Peyer's patch (tissue), 4 donors: Measurements from ENCODE around the gene RHOD. TPM values are rescaled to one million over a fixed set of nuclear protein-coding genes. Genes with fewer than 3 reads are reported as not detected.
A peak's percentile ranks its signal among the peaks of the same experiment; 100 is the strongest.

ENCODE experiments used
- DNase-seq, 3 donors: peaks; one replicate each; pipeline ENCODE4 v3.0.0-alpha.2; 2017 to 2019
- H3K27ac ChIP-seq, 4 donors: fragments of 200-600 bp; sonication (generic); one replicate each; pipeline ENCODE4 v1.5.1; 2016 to 2019
- H3K27me3 ChIP-seq, 2 donors: fragments of 200-600 bp; sonication (generic); one replicate each; pipeline ENCODE4 v1.5.1; 2019
- H3K36me3 ChIP-seq, 3 donors: fragments of 200-600 bp; sonication (generic); one replicate each; pipeline ENCODE4 v1.5.1; 2016 to 2019
- H3K4me1 ChIP-seq, 4 donors: fragments of 200-600 bp; sonication (generic); one replicate each; pipeline ENCODE4 v1.5.1; 2016 to 2019
- H3K4me3 ChIP-seq, 4 donors: fragments of 200-600 bp; sonication (generic); 1 replicate in 3 of 4; 2 replicates in 1 of 4; pipeline ENCODE4 v1.5.1; 2016 to 2019; ENCODE audit warnings: mild to moderate bottlenecking in 1 of 4
- H3K9me3 ChIP-seq, 4 donors: fragments of 200-600 bp; sonication (generic); one replicate each; pipeline ENCODE4 v1.5.1; 2016 to 2019; ENCODE audit warnings: mild to moderate bottlenecking in 1 of 4
- POLR2A ChIP-seq, 2 donors: fragments of 450-650 bp; IDR thresholded peaks; one replicate each; pipeline ENCODE4 v1.5.1; 2017; ENCODE audit warnings: antibody characterized with exemption in 2 of 2, mild to moderate bottlenecking in 2 of 2, moderate library complexity in 2 of 2
- total RNA-seq, 4 donors: library from RNA; depleted of rRNA; stranded (reverse); fragments of >200 nt; gene quantifications; one replicate each; pipeline ENCODE4 v1.1.0, GENCODE V29; 2016
- TF ChIP-seq, protein P1 (sequence below), 6 experiments: fragments of 450-650 bp in 4 of 6; fragments of 200-600 bp in 2 of 6; sonication (generic) in 1 of 6; IDR thresholded peaks; one replicate each; pipeline ENCODE4 v1.5.1; 2017 to 2019; ENCODE audit warnings: antibody characterized with exemption in 6 of 6, mild to moderate bottlenecking in 3 of 6, moderate library complexity in 1 of 6

RHOD gene
- total RNA-seq, 4 donors from 2014 or later: 9.9 to 26.3 (median 21.2) TPM

DNA sequence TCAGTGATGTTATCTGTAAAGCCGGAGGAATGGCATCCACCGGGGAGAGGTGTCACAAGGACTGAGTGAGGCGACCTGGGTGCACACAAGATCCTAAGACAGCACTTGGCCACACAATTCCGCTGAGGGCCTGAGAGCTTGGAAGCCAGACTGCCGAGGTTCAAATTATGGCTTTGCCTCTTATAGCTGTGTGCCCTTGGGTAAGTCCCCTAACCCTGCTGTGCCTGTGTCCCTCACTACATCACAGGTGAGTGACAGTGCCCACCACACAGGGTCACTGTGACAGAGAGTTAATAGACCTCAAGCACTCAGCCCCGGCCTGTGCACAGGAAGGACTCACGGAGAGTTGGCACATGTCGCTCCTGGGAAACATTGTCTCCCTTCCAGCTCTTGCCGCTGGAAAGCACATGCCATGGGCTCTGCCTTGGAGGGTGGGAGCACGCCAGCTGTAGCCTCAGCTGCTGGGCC, 592 bp downstream of the RHOD start:
- H3K4me3 ChIP-seq: peak overlapping the region; percentile 45 to 73 (median 53)
- TF ChIP-seq POLR2A (IDR thresholded peaks at IDR 0.05): no peak
- peak overlapping the region in 1 of 4 donors; percentile 85 for H3K27ac ChIP-seq
- no peak for DNase-seq
- no peaks in the 10 kb centered on the region for H3K36me3 ChIP-seq
- no peaks in the 10 kb centered on the region for H3K9me3 ChIP-seq
- peaks cover 7 to 22% (median 10%) of the 10 kb centered on the region in 4 donors for H3K4me1 ChIP-seq
- H3K27me3 ChIP-seq: no peaks in the 10 kb centered on the region

DNA sequence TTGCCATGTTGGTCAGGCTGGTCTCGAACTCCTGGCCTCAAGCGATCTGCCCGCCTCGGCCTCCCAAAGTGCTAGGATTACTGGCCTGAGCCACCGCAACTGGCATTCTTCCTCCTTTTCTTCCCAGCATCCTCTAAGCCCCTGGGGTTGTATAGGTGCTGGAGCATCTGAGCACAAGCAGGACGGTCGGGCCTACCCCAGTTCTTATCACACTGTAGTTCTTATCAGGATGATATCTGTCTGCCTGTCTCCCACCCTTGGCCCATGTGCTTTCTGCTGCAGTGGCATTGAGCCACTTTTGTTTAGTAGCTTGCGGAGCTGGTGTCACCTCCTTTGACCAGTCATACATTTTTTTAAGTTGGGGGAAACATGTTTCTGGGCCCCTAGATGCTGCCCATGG, 1.9 kb downstream of the RHOD start:
- Histone ChIP-seq H3K4me1 (peaks cover 7 to 22% (median 10%) of the 10 kb centered on the region in 4 donors), H3K36me3 (no peaks in the 10 kb centered on the region), H3K9me3 (no peaks in the 10 kb centered on the region), H3K27me3 (no peaks in the 10 kb centered on the region), H3K27ac (no peak overlapping the region), H3K4me3 (no peak overlapping the region)
- TF ChIP-seq, protein P1, sequence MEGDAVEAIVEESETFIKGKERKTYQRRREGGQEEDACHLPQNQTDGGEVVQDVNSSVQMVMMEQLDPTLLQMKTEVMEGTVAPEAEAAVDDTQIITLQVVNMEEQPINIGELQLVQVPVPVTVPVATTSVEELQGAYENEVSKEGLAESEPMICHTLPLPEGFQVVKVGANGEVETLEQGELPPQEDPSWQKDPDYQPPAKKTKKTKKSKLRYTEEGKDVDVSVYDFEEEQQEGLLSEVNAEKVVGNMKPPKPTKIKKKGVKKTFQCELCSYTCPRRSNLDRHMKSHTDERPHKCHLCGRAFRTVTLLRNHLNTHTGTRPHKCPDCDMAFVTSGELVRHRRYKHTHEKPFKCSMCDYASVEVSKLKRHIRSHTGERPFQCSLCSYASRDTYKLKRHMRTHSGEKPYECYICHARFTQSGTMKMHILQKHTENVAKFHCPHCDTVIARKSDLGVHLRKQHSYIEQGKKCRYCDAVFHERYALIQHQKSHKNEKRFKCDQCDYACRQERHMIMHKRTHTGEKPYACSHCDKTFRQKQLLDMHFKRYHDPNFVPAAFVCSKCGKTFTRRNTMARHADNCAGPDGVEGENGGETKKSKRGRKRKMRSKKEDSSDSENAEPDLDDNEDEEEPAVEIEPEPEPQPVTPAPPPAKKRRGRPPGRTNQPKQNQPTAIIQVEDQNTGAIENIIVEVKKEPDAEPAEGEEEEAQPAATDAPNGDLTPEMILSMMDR (IDR thresholded peaks at IDR 0.05): no peak
- TF ChIP-seq POLR2A (IDR thresholded peaks at IDR 0.05): no peak
- no peak for DNase-seq

DNA sequence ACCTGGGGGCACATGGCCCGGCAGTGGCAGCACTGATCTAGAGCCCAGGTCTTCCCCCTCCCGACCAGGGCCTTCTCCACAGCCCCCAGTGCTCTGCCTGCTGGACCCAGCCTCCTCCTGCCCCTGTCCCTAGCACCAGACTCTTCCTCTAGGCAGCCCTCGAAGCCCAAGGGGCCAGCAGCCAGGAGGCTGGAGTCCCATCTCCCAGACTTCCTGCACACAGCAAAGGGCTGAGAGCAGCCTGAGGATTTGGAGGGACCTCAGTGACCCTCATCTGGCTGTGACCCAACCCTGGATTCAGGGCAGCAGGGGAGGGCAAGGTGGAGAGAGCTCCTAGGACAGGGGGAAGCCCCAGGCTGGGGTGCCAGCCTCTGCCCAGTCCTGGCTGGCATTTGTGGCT, 3.0 kb downstream of the RHOD start:
- no peaks in the 10 kb centered on the region for H3K27me3 ChIP-seq
- H3K27ac ChIP-seq: no peak overlapping the region
- no peak overlapping the region for H3K4me3 ChIP-seq
- H3K36me3 ChIP-seq: no peaks in the 10 kb centered on the region
- peaks cover 7 to 15% (median 10%) of the 10 kb centered on the region in 4 donors for H3K4me1 ChIP-seq
- DNase-seq: no peak
- TF ChIP-seq, protein P1 (IDR thresholded peaks at IDR 0.05): no peak
- no peak for TF ChIP-seq POLR2A (IDR thresholded peaks at IDR 0.05)
- no peaks in the 10 kb centered on the region for H3K9me3 ChIP-seq

DNA sequence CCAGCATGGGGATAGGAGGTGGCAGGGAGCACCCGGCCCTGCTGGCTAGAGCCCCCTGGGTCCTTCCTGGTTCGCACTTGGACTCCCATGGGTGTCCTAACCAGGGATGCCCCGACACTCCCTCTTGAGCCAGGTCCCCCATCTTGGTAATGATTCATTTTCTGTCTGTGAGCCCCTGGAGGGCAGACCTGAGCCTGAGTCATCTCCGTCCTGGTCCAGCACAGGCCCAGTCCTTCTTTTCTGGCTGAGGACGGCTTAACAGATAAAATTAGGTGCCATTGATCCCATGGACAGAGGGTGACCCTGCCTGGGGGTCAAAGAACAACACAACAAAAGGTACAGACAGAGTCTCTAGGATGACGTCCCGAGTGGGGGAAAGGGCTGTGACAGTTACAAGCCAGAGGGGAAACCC, 3.5 kb downstream of the RHOD start:
- Histone ChIP-seq H3K27me3 (no peaks in the 10 kb centered on the region), H3K36me3 (no peaks in the 10 kb centered on the region), H3K9me3 (no peaks in the 10 kb centered on the region), H3K4me1 (peaks cover 7 to 13% (median 10%) of the 10 kb centered on the region in 4 donors), H3K4me3 (no peak overlapping the region), H3K27ac (no peak overlapping the region)
- DNase-seq: no peak
- TF ChIP-seq, protein P1 (IDR thresholded peaks at IDR 0.05): no peak
- no peak for TF ChIP-seq POLR2A (IDR thresholded peaks at IDR 0.05)

DNA sequence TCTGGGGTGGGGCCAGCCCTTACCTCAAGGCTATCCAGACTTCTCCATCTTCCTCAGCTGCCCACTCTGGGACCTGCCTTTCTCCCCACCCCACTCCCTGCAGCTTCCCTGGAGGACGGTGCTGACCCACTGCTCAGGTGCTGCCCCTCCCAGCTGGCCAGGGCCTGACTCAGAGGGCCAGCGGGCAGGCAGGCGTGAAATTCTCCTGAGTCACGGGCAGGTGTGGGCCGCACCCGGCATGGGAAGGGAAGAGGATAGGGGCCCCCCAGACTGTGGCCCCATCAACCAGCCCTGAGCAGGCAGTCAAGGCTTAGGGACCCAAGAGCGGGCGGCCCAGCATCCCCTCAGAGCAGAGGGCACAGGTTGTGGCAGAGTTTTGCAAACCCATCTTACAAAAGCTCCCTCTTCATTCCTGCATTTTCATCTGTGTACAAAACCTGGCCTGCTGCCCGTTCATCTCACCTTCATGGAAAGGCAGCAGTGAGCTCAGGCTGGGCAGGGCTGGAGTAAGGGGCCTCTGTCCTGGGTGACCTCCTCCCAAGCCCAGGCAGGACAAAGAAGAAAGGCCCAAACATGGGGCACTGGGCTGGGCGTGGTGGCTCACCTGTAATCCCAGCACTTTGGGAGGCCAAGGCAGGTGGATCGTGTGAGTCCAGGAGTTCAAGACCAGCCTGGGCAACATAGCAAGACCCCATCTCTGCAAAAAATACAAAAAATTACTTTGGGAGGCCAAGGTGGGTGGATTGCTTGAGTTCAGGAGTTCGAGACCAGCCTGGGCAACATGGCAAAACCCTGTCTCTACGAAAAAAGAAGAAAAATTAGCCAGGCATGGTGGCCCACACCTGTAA, 6.1 kb downstream of the RHOD start:
- H3K36me3 ChIP-seq: no peaks in the 10 kb centered on the region
- H3K9me3 ChIP-seq: no peaks in the 10 kb centered on the region
- peak in 1 of 3 donors; percentile 51 for DNase-seq
- no peak overlapping the region for H3K4me3 ChIP-seq
- no peaks in the 10 kb centered on the region for H3K4me1 ChIP-seq
- TF ChIP-seq POLR2A (IDR thresholded peaks at IDR 0.05): no peak
- TF ChIP-seq, protein P1 (IDR thresholded peaks at IDR 0.05): no peak
- no peak overlapping the region for H3K27ac ChIP-seq
- no peaks in the 10 kb centered on the region for H3K27me3 ChIP-seq

DNA sequence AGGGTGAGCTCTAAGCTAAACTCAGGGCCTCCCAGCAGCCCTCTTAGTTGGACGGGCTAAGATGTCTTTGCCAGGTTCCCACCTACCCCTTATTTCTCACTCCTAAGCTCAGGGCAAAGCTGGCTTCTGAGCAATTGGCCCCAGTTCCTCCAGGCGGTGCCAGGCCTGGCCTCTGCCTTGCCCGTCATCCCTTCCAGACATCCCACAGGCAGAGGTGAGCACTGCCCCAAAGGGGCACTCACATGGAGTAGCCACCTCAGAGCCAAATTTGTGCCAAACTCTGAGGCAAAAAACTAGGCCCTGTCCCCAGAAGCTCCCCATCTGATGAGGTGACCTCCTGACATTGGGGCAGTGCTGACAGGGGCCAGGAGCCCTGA, 9.7 kb downstream of the RHOD start:
- H3K27me3 ChIP-seq: no peaks in the 10 kb centered on the region
- DNase-seq: no peak
- TF ChIP-seq, protein P1 (IDR thresholded peaks at IDR 0.05): no peak
- no peak for TF ChIP-seq POLR2A (IDR thresholded peaks at IDR 0.05)
- H3K27ac ChIP-seq: no peak overlapping the region
- no peaks in the 10 kb centered on the region for H3K9me3 ChIP-seq
- H3K4me1 ChIP-seq: no peaks in the 10 kb centered on the region
- H3K4me3 ChIP-seq: no peak overlapping the region
- no peaks in the 10 kb centered on the region for H3K36me3 ChIP-seq
